ENCODE results near the gene PJA1.

GRCh38 chrX:69124108-69124507 lies 41.1 kb downstream of the PJA1 start:
- no peak for TF ChIP-seq CREB1 (IDR thresholded peaks at IDR 0.05; ENCODE audit: low read depth)
- TF ChIP-seq TAF1 (IDR thresholded peaks at IDR 0.05; ENCODE audit: low read depth): no peak
- TF ChIP-seq TEAD4 (IDR thresholded peaks at IDR 0.05): no peak
- no peak for TF ChIP-seq CEBPB (IDR thresholded peaks at IDR 0.05)
- TF ChIP-seq EP300 (IDR thresholded peaks at IDR 0.05; ENCODE audit: borderline replicate concordance): no peak
